HG03575 (cell line): ENCODE results near the gene HSFX2.
"Not testable (repeated sequence)": the region's sequence is repeated elsewhere in the genome, so short reads cannot be mapped to it uniquely, and the experiment has no call there.

ENCODE experiments used
- ATAC-seq: cut with Tn5 transposase; IDR thresholded peaks from one replicate; pipeline ENCODE4 v1.9.1; 2021; ENCODE audit not compliant: unreplicated experiment, insufficient number of reproducible peaks, low FRiP score; ENCODE audit errors: extremely low read depth

Gene HSFX2, protein sequence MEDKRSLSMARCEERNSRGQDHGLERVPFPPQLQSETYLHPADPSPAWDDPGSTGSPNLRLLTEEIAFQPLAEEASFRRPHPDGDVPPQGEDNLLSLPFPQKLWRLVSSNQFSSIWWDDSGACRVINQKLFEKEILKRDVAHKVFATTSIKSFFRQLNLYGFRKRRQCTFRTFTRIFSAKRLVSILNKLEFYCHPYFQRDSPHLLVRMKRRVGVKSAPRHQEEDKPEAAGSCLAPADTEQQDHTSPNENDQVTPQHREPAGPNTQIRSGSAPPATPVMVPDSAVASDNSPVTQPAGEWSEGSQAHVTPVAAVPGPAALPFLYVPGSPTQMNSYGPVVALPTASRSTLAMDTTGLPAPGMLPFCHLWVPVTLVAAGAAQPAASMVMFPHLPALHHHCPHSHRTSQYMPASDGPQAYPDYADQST

DNA sequence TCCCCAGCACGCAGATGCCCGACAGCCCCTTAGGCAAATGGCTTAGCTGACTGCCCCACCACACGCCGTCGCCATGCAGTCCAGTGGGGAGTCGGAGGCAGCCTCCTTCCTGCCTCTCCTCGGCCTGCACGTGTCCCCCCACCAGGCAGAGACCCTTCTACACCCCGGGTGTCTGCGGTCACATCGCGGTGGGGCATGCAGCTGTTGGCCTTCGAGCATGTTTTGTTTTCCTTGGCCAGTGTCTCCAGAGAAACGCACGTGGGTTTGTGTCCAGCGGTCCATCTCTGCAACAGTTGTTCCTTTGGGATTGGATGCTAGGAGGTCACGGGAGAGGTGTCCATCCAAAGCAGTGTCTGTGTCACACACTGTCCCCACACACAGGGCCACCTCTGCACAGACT lies at the start of gene HSFX2:
Gene HSFX2, minus strand, starts transcription at position 101 of the 400 bp plus-strand sequence. CDS start 614 bp downstream, outside the sequence.
- not testable (repeated sequence) for ATAC-seq

DNA sequence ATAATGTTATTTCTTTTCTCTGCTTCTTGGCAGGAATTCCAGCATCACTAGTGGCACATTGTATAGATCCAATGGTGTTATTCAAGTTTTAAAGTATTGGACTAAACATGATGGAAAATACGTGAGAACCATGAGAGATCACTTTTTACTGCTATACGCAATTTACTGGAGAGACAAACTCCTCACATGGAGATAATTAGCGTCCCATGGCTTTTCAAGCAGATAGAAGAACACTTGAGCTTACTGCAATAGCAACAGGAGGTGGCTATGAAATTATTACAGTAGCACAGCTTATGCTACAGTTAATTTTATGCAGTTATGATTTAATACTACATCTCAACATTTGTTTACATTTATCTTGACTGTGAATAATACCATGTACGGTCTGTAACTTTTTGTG lies 48.4 kb upstream of the HSFX2 start:
- ATAC-seq = no peak

DNA sequence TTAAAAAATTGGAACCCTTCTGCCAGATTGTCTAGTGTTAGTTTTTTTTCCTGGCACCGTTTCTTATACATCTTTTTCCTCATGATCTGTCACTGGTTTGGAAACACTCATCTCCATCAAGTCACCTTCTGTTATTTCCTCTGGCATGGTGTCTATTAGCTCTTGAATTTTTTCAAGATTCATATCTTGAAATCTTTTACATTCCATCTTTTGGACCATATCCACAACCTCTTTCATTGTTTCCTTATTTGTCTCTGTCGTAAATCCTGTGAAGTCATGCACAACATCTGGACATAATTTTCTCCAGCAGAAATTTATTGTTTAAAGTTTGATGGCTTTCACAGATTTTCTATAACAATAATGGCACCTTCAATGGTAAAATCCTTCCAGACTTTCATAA lies 46.7 kb upstream of the HSFX2 start:
- ATAC-seq = no peak

- ATAC-seq = no peak
Observed at GRCh38 chrX:149641432-149641831, 46.3 kb upstream of the HSFX2 start.

DNA sequence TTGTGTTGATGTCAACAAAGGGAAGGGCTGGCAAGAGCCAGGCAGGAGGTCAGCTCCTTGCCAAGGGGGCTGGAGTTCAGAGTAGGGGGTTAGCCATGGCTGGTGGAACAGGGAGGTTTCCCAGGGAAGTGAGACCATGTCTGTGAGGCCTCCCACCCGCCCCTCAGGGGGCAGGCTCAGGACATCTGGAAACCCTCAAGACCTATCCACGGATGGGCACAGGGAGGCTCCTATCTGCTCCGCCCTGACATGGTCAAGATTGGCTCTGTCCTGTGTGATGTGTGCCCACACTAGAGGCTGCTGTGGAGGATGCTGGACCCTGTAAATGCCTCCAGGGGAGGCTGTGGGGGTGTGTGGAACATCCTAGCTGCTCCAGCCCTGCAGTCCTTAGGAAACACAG lies 44.5 kb upstream of the HSFX2 start:
- no peak for ATAC-seq

- ATAC-seq = no peak
Observed at GRCh38 chrX:149638860-149639259, 43.7 kb upstream of the HSFX2 start.

GRCh38 chrX:149633511-149633910 lies 38.4 kb upstream of the HSFX2 start:
- ATAC-seq = no peak

DNA sequence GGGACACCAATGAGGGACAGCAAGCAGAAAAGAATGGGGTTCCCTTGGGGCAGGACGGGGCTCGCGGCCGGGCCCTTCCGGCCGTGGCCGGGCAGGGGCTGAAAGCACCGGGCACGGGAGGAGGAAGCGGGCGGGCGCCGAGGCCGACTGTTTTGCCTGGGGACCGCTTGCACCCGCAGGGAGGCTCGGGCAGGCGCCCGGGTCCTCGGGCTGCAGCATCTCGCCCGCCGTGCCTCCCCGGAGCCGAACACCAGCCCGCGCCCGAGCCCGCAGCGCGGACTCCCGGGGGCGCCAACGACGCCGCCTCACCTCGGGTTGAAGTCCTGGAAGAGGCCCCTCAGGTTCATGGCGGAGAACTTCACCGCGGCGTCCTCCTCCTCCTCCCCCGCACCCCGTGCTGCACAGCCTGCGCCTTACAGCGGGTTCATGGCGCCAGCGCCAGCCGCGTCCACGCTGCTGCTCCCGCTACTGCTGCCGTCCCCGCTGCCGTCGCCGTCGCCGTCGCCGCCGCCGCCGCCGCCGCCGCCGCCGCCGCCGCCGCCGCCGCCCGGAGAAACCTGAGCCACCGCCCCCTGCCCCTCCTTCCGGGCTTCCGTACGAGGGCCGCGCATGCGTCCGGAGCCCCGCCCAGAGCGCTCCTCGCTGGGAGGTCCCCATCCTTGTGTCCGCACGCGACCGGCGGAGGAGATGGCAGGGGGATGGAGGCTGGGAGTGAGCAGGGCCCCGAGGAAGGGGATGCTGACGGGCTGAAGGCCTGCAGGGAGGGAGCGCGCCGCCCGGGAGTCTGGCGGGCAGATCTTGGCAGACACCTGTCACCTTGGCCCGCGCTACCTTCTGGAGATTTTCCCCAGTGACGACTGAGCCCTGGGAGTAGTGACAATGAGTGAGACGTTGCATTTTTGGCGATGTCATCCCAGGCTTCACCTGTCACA lies 36.4 kb upstream of the HSFX2 start, which contains the start of gene TMEM185A:
Gene TMEM185A, minus strand, starts transcription at position 559 of the 932 bp plus-strand sequence. Its CDS starts 212 bp downstream, at position 347.
- ATAC-seq = no peak

DNA sequence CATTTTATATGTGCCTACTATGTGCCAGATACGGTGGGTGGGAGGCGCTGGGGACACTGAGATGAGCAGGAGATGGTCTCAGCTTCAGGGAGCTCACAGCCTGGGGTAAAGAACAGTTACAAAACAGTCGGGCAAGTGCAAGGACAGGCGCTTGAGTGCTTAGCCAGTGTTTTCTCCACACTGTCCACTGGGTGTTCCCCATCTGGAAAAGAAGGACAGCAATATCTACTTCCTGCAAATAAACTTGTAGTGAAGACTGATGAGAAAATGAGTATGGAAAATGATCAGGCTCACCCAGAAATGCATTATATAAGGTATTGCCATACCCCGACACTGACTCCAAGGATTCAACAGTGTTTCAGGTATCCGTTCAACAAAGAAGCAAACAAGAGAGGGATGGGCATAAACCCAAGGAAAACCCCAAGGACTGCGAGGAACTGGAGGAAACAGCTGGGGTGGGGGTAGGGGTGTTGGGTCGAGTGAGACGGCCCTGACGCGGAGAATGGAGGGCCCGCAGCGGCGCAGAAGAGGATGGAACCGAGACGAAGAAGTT lies 35.6 kb upstream of the HSFX2 start:
- ATAC-seq = no peak

DNA sequence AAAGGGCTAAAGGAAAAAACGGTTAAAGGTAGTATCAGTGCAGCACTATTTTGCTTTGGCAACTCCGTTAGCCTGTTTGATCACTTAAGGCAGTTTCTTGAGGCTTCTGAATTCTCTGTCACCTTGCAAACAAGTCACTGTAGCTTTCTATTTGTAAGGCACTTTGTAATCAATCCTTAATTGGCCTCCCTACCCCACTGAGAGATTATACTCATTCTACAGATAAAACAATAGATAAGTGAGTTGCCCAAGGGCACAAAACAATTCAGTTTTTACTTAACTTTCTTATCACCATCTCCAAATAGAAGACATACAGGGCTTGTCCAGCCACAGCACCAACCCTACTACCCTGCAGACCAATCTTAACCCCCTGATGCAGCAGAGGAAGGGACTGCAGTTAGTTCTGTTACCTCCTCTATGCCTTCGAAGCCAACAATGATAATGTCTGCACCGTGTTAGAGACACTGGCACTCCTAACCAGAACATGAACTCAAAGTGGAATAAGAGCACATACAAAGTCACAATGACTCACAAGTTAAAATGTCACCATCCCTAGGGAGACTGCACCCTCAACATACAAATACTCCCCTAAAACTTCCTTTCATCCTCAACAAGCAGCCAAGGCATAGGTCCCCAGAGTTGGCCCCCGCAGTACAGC lies 34.7 kb upstream of the HSFX2 start:
- ATAC-seq = no peak

DNA sequence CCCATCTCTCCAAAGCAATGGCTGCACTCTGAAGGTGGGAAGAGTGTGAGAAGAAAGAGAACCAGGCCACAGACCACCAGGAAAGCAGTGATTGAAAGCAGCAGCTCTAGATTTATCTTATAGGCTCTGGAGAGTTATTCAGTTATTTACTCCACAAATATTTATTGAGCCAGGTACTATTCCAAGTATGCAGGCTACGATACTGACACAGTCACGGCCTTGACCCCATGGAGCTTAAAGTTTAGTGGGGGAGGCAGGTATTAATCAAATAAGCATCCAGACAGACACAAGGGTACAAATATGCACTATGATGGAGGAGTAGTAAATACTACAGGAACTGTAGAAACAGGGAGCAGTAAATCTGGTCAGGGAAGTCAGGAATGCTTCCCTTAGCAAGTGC lies 33.7 kb upstream of the HSFX2 start:
- ATAC-seq = no peak

GRCh38 chrX:149628280-149628679 lies 33.2 kb upstream of the HSFX2 start:
- no peak for ATAC-seq

- not testable (repeated sequence) for ATAC-seq
Observed at GRCh38 chrX:149626829-149627228, 31.7 kb upstream of the HSFX2 start.

DNA sequence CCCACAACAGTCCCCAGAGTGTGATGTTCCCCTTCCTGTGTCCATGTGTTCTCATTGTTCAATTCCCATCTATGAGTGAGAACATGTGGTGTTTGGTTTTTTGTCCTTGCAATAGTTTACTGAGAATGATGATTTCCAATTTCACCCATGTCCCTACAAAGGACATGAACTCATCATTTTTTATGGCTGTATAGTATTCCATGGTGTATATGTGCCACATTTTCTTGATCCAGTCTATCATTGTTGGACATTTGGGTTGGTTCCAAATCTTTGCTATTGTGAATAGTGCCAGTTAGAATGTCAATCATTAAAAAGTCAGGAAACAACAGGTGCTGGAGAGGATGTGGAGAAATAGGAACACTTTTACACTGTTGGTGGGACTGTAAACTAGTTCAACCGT lies 24.5 kb upstream of the HSFX2 start:
- ATAC-seq = not testable (repeated sequence)

DNA sequence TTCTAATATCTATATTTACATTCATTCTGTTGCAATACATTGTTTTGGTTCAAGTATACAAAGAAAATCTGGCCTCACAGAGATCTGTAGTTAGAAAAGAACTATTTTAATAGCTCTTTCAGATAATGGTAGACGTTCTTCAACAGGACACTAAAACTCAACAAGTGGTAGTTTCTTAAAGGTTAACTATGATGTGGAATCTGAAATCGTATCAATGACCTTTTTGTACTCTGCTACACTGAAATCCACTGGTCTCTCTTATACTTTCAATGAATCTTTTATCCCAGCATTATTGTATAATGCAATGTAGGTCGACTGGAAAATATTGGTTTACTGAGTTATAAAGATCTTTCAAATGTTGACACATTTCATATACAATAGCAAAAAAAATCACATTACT lies 23.8 kb upstream of the HSFX2 start:
- no peak for ATAC-seq

DNA sequence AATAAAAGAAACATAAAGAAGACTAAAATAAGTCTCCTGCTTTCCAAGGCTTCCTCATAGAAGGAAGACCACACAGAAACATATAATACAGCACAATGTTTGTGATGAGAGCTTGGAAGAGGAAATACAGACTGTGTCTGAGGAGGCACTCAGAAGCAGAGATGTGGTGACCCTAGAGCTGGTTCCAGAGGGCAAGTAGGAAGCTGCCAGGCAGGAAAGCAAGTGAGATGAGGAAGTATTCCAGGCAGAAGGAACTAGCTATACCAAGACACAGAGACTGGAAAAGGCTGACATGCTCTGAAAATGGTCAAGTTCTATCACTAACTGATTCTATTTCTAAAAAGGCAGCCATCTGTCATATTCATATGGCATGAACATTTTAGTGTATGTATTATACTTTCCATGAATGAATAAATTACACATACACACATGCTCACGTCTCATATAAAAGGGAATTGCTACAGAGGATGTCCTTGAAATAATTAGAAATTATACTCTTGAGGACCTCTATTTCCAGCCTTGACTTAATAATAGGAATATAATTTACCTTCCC lies 16.6 kb upstream of the HSFX2 start:
- no peak for ATAC-seq

- no peak for ATAC-seq
Observed at GRCh38 chrX:149610511-149610910, 15.4 kb upstream of the HSFX2 start.

DNA sequence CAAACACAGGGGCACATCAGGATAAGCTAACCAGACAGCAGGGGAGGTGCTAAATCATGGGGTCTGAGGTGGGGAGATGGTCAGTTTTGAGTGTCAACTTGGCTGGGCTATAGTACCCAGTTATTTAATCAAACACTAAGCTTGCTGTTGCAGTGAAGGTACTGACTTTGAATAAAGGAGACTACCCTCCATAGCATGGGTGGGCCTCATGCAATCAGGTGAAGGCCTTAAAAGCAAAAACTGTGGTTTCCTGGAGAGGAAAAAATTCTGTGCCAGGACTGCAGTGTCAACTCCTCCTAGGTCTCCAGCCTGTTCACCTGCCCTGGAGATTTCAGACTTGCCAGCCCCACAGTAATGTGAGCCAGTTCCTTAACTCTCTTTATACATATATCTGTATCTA lies 12.6 kb upstream of the HSFX2 start:
- ATAC-seq = no peak
